CD1c-positive myeloid dendritic cell (primary cell): Measurements from ENCODE around the gene SLC16A11.
"Not testable (repeated sequence)": the region's sequence is repeated elsewhere in the genome, so short reads cannot be mapped to it uniquely, and the experiment has no call there.

Source experiments
- DNase-seq: peaks from one replicate; pipeline ENCODE4 v3.0.0-alpha.2; 2016; ENCODE audit errors: extremely low spot score

Gene SLC16A11

DNA sequence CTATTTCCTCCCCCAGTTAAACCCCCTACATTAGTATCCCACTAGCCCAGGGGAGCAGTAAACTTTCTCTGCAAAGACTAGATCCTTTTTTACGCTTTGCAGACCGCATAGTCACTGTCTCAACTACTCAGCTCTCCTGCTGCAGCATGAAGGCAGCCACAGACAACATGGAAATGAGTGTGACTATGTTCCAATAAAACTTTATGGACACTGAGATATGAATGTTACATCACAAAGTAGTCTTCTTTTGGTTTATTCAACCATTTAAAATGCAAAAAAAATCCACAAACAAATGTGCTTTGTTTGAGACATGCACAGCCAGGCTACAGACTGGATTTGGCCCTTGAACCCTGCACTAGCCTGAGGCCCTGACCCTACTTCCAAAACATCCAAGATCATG is 33.4 kb downstream of the SLC16A11 start:
- DNase-seq = no peak

DNA sequence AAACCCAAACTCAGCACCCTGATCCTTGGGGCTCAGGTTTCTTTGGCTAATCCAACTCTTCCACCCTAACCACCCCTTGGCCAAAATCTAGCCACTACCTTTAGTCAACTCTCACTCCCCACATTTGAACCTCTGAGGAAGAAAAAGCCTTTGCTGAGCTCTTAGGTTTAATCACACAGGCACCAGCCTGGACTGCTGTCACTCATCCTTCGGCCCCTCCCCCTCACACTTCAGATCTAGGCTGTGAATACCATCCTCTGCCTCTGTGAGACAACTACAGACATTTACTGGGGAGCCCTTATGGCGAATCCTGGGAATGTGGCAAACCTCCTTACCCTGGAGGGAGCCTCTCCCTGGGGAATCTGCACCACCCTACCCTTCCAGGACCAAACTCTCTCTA is 36.7 kb downstream of the SLC16A11 start:
- DNase-seq = no peak

DNA sequence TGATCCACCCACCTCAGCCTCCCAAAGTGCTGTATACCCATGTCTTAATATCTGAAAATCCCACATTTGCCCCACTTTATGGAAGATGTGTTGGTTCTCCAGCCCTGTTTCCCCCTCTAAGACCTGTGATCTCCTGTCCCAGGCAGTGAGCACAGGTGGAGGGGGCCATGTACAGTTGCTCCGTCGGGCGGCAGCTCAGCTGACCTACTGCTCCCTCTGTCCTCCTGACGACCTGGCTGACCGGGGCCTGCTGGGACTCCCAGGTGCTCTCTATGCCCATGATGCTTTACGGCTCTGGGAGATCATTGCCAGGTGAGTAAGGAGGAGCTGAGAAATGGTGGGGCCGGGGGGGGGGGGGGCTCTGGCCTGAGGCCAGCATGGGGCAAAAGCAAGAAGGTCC is 38.2 kb downstream of the SLC16A11 start:
- DNase-seq = no peak

DNA sequence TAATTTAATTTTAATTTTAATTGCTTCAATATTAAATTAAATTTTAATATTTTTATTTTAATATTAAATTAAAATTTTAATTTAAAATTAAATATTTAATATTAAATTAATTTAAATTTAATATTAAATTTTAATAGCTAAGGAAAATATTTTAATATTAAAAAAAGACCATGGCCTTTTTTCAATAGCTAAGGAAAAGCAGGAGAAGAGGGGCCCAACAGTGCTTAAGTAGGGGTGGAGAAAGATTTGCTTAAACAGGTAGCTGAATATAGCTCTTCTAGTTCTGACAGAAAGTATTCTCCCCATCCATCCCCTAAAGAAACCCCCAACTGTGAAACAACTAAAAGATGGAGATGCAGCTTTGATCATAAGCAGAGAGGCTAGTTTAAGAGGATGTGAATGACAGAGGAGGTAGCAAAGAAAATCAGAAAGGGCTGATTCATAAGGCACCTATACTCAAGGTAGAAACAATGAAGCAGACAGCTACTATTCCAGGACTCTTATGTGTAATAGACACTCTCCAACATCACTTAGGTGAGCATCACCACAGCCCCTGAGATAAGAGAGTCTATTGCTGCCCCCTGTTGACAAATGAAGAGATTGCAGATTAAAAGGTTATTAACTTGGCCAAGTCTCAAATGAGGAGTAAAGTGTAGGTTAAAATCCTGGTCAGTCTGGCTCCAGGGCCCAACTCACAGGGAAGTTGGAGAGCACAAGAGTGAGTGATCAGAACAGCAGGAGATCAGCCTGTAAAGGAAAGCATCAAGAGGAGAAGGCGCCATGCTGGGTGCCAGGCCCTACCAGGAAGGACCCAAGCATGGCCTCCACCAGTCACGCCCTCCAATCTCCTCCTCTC is 39.3 kb downstream of the SLC16A11 start:
- peak; percentile 82 for DNase-seq

DNA sequence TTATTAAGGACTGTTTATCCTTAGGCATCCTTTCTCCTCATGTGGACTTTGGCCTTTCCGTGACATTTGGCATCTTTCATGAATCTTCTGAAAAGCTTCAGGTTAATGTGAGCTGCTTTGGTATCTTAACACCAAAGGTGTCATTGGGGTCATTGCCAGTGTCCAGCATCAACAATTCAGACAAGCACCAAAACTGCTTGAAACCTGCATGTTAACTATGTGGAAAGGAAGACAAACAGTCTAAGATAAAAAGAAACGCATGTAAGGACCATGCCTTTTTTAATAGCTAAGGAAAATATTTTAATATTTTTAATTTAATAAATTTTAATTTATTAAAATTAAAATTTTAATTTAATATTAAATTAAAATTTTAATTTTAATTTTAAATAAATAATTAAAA is 40.1 kb downstream of the SLC16A11 start:
- DNase-seq = no peak

DNA sequence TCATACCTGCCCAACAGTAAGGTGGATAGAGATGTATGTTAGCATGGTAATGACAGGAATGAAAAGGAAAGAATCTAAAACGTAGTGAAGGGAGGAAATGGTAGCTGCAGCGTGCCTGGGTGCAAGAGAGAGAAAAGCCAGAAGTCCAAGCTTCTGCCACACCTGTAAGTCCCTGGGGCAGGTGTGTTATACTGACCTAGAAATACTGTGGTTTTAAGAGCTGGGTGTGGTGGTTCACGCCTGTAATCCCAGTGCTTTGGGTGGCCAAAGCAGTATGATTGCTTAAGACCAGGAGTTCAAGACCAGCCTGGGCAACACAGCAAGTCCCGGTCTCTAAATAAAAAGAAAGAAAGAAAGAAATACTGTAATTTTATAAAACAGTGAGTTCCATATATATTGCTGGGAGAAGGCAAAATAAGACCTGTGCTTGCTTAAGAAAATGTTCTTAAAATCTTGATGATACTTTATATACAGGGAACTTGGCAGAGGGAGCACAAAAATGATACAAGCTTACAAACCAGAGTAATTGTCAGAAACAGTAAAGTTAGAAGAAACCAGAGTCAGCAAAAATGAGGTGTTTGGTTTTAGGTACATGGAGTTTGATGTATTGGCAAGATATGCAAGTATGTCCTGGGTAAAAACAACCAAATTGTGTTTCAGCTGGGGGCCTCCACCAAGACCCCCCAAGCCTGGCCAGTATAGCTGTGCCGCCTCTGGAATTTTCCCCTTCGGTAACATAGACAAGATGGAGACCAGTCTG is 41.4 kb downstream of the SLC16A11 start:
- DNase-seq = no peak

DNA sequence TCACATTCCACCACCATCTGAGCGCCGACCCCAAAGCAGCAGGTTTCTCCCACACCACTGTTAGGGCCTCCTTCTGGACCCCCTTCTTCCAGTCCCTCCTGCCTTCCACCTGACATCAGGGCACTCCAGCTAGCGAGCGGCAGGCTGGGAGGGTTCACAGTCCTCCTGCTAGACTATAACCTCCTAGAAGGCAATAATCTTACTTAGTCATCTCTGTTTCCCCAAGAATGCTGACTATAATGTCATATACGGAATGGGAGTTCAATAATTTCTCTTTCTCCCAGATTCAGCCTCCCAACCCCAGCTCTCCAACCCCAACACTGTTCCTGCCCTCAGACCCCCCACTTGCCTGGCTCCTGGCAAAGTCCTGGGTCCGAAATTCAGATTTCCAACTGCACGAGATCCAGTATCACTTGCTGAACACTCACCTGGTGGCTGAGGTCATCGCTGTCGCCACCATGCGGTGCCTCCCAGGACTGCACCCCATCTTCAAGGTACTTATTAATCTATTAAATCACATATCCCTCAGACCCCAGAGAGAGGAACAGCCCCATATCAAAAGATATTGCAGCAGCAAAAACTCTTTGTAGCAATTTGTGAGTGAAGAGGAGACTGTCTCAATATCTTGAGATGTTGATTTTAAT is 42.5 kb downstream of the SLC16A11 start:
- peak; percentile 24 for DNase-seq

DNA sequence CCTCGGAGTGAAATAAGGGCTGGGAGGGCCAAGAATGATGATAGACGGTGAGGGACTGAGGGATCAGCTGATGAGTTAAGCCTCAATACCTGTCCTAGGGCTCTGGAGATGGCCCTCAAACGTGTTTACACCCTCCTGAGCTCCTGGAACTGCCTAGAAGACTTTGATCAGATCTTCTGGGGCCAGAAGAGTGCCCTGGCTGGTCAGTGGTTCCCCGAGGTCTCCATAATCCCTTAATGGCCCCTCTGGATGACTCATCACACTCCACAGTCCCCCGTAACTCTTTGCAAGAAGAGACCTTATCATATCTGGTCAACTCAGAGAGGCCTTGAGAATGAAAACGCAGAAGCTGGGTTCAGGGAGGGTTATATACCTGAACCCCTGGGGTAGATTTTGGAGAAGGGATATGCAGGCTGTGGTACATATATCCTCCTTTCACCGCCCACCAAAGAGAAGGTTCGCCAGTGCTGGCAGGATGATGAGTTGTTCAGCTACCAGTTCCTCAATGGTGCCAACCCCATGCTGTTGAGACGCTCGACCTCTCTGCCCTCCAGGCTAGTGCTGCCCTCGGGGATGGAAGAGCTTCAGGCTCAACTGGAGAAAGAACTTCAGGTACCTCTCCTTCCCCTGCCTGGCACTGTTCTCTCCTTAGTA is 44.9 kb downstream of the SLC16A11 start:
- peak; percentile 17 for DNase-seq

DNA sequence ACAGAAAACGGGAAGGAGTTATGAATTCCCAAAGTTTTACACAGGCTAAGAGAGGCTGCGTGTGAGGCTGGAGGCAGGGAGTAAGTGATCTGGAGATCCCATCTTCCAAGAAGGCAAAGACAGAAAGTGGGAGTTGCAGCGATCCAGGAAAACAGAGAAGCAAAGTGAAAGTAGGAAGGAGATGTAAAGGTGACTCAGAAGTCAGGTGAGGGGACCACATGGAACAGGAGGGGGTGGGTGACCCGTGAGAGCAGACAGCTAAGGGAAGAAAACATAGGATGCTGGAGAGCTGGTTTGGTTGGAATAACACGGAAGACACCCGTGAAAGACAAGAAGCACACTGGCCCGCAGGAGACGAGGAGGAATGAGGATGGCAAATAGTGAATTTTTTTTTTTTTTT is 46.7 kb downstream of the SLC16A11 start:
- DNase-seq = no peak

DNA sequence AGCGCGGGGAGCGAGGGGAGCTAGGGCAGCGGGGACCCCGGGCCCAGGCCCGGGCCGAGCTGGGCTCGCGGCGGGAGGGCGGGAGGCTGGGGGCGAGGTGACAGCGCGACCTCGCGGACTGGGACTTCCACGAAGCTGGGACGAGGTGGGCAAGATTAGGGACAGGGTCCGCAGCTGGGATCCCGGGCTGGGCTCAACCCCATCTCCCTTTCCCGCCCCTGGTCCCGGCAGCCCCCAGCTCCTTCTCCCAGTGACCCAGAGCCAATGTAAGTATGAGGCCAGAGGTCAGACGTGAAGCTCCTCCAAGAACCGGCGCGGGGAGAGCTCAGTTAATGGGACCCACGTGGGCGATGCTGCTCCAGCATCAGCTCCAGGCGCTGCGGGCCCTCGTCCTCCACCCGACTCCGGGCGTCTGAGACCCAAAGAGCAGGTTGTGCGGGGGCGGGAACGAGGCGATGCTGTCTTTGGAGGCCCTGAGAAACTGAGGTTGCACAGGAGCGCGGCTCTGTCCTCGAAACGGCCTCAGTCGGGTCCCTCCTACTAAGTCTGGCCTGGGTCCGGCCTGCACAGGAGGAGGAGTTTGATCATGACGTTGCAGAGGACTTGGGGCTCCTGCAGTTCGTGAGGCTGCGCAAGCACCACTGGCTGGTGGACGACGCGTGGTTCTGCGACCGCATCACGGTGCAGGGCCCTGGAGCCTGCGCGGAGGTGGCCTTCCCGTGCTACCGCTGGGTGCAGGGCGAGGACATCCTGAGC is 47.5 kb downstream of the SLC16A11 start:
- no peak for DNase-seq

DNA sequence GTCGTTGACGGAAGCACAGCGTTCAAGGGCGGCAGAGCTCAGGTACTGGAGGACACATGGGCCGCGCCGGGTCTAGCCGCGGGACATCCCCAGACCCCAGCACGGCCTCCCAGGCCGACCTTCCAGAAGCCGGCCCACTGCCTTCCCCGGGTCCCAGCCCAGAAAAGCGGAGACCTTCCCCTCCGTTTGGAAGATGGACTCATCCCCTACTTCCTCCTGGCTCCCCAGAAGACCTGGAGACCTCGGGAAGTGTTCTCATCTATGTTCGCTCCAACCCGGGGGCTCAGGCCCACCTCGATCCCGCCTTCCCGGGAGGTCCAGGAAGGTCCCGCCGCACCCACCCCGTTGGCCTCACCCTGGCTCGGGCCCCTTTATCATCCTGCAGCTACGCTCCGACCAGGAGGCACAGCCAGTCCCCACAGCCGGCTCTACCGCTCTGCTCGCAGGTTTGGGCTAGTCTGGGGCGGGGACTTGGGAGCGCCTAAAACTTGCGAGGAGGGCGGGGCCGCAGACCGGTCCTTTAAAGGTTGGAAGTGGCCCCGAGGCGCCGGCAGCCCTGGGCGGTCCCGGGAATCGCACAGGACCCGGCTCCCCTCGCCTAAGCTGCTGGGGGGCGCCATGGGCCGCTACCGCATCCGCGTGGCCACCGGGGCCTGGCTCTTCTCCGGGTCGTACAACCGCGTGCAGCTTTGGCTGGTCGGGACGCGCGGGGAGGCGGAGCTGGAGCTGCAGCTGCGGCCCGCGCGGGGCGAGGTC is 48.2 kb downstream of the SLC16A11 start, which contains the start of gene ALOX12:
Gene ALOX12, plus strand, starts transcription at position 550 of the 756 bp plus-strand sequence. Its CDS starts 69 bp downstream, at position 619.
- no peak for DNase-seq

DNA sequence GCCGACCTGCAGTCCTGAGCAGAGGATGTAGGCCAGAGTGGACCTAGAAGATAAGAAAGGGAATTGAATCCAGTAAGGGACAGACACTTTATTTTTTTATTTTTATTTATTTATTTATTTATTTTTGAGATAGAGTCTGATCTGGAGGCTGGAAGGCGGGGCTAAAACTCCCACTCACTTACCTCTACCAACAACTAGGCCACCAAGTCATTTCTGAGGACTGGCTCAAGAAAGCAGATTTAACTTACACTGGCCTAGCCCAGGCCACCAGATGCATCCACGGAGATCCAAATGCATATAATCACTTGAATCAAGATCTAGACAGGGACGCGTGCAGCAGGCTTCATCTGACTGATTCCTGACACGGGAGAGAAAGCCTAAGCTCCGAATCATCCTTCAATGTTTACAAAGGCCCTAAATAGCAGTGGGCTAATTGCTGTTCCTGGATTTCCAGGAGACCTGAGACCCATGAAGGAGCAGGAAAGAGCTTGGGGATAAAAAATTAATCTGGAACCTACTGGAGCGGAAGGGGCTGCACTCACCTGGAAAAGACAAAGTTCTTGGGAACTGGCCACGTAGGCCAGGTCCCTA is 49.1 kb downstream of the SLC16A11 start:
- no peak for DNase-seq

DNA sequence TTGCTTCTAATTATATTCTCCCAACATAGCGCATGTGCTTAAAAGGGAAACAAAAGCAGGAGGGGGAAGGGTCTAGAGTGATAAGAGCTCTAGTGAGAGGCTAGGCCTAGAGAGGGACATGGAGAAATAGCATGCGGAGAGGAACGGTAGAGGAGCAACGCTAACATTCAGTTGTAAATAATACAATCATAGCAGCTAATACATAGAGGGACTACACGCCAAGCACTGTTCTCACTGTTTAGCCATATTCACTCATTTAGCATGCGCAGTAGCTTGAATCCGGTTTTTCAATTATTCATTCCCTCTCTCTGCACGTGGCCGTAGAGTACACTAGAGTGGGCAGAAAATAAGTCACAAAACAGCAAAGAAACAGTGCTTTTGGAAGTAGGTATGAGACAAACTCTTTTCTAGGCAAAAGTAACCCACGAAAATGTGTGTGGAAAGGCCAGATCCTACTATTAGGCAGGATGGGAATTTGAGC is 49.7 kb downstream of the SLC16A11 start:
- DNase-seq = no peak

DNA sequence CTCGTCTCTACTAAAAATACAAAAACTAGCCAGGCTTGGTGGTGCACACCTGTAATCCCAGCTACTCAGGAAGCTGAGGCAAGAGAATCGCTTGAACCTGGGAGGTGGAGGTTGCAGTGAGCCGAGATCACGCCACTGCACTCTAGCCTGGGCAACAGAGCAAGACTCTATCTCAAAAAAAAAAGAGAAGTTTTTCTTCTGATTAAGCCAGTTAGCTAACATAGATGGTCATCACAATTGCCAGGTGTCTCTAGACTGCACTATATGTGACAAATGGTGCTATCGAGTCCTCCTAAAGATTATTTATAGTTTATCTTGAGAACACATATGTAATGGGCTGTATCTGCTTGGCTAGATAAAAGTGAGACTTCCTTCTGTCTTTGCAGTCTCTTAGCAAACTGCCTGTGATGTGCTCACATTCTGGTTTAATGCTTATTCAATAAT is 50.3 kb downstream of the SLC16A11 start:
- not testable (repeated sequence) for DNase-seq
